OCI-LY3 (cell line): ENCODE data around the gene FDPS.

Source experiments
- H2AFZ ChIP-seq: fragments of 200-600, 300-600 bp; shearing (Covaris generic); 2 replicates; pipeline ENCODE4 v1.6.0; 2014; ENCODE audit warnings: antibody characterized with exemption, low read depth, low read length
- H3K27ac ChIP-seq: fragments of 200-600, 300-600 bp; sonication (generic); 2 replicates; pipeline ENCODE4 v1.5.1; 2014; ENCODE audit warnings: mild to moderate bottlenecking, low read length, moderate library complexity, mixed read lengths
- H3K27me3 ChIP-seq: fragments of 200-600, 300-600 bp; sonication (generic); 2 replicates; pipeline ENCODE4 v1.6.1; 2014; ENCODE audit warnings: low read depth, low read length, mixed read lengths
- H3K36me3 ChIP-seq: fragments of 200-600, 300-600 bp; sonication (generic); replicated peaks from 2 replicates; pipeline ENCODE3; 2014; ENCODE audit warnings: low read depth, low read length, mixed read lengths
- H3K4me1 ChIP-seq: fragments of 300-600, 200-600 bp; sonication (generic); 2 replicates; pipeline ENCODE4 v1.6.1; 2014; ENCODE audit warnings: low read length, mixed read lengths
- H3K4me2 ChIP-seq: fragments of 200-600, 300-600 bp; sonication (generic); 2 replicates; pipeline ENCODE4 v1.6.1; 2014; ENCODE audit warnings: low read length, mixed read lengths
- H3K4me3 ChIP-seq: fragments of 300-600, 200-600 bp; sonication (generic); 2 replicates; pipeline ENCODE4 v1.5.1; 2014; ENCODE audit warnings: antibody characterized with exemption, mild to moderate bottlenecking, low read length, moderate library complexity
- H3K79me2 ChIP-seq: fragments of 300-600, 200-600 bp; shearing (Covaris generic); 2 replicates; pipeline ENCODE4 v1.6.1; 2014; ENCODE audit warnings: mild to moderate bottlenecking, low read length, mixed read lengths
- H3K9ac ChIP-seq: fragments of 300-600, 200-600 bp; shearing (Covaris generic); 2 replicates; pipeline ENCODE4 v1.6.0; 2014; ENCODE audit warnings: mild to moderate bottlenecking, low read length, moderate library complexity
- H3K9me3 ChIP-seq: fragments of 200-600, 300-600 bp; shearing (Covaris generic); 2 replicates; pipeline ENCODE4 v1.6.1; 2014; ENCODE audit warnings: low read length, mixed read lengths; ENCODE audit not compliant: insufficient read depth
- H4K20me1 ChIP-seq: fragments of 200-600, 300-600 bp; sonication (generic); 2 replicates; pipeline ENCODE4 v1.6.1; 2016; ENCODE audit warnings: low read length, mixed read lengths; ENCODE audit not compliant: insufficient read depth
- CTCF ChIP-seq: fragments of 200-600, 300-600 bp; sonication (generic); IDR thresholded peaks from 2 replicates; pipeline ENCODE4 v1.5.1; 2014; ENCODE audit warnings: antibody characterized with exemption, low read length, low read depth
- EZH2phosphoT487 ChIP-seq: fragments of 200-600 bp; shearing (Covaris generic); IDR thresholded peaks from 2 replicates; pipeline ENCODE4 v1.6.1; 2018; ENCODE audit warnings: antibody characterized with exemption, mixed run types, low read depth

The FDPS gene

DNA sequence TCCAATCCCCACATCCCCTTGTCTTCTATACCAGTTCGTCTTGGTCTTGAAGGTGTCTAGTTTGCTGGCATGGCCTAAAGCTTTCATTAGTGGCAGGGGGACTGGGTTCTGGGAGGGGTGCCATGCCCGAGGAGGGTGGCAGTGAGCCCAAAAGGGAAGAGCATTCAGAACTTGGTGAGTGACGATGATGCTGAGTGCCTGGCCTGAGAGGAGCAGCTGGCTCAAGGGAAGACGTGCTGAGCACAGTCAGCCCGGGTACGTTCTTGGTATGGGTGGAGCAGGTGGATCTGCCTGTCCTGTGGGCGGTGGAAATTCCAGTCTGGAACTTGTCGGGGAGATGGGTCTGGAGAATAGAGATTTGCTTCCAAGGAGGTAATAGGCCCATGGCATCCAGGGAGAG, 4.6 kb downstream of the FDPS start:
- Histone ChIP-seq H3K36me3 (peaks cover 73% of the 10 kb centered on the region), H3K4me2 (no peak overlapping the region), H3K79me2 (peaks cover 60% of the 10 kb centered on the region), H3K27me3 (no peaks in the 10 kb centered on the region), H3K27ac (no peak overlapping the region), H3K9ac (no peak overlapping the region), H2AFZ (no peak overlapping the region), H3K9me3 (no peaks in the 10 kb centered on the region), H3K4me1 (peaks cover 35% of the 10 kb centered on the region), H4K20me1 (peaks cover 30% of the 10 kb centered on the region), H3K4me3 (no peak overlapping the region)
- TF ChIP-seq EZH2phosphoT487 (no peak), CTCF (no peak)

DNA sequence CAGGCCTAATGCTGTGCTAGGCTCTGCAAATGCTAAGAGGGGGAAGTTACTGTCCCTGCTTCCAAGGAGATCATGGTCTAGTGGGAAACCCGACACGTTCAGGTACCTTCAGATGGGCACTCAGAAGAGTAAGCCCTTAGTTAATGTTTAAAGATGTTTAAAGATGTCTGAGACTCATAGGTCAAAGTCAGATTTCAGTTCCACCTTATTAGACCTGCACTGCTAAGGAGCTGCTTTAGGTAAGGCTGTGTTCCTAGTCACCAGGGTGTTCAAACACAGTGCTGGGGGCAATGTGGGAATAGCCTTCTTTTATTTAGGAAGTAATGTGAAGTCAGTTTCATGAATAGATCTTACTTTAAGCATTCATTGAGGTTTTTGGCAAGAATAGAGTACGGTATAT, 8.3 kb downstream of the FDPS start:
- H3K79me2 ChIP-seq, result peaks cover 27% of the 10 kb centered on the region

GRCh38 chr1:155318082-155318481, 9.4 kb downstream of the FDPS start:
- H3K9me3 ChIP-seq, result no peaks in the 10 kb centered on the region
- no peak overlapping the region for H3K27ac ChIP-seq
- H3K9ac ChIP-seq, result no peak overlapping the region
- no peak overlapping the region for H3K4me3 ChIP-seq
- H3K4me1 ChIP-seq, result peaks cover 23% of the 10 kb centered on the region
- no peak overlapping the region for H2AFZ ChIP-seq
- H4K20me1 ChIP-seq, result peaks cover 42% of the 10 kb centered on the region
- peaks cover 16% of the 10 kb centered on the region for H3K79me2 ChIP-seq
- H3K36me3 ChIP-seq, result peaks cover 59% of the 10 kb centered on the region
- no peak for TF ChIP-seq EZH2phosphoT487
- no peak for TF ChIP-seq CTCF
- no peak overlapping the region for H3K4me2 ChIP-seq
- no peaks in the 10 kb centered on the region for H3K27me3 ChIP-seq

More for the DNA sequence above, 8.3 kb downstream of the FDPS start:
- H4K20me1 ChIP-seq, result peaks cover 47% of the 10 kb centered on the region
- no peaks in the 10 kb centered on the region for H3K27me3 ChIP-seq
- H2AFZ ChIP-seq, result no peak overlapping the region
- H3K27ac ChIP-seq, result peak overlapping the region; percentile 15
- H3K36me3 ChIP-seq, result peaks cover 69% of the 10 kb centered on the region
- H3K4me3 ChIP-seq, result no peak overlapping the region
- no peak overlapping the region for H3K4me2 ChIP-seq
- H3K4me1 ChIP-seq, result peaks cover 17% of the 10 kb centered on the region
- TF ChIP-seq EZH2phosphoT487, result no peak
- TF ChIP-seq CTCF, result no peak
- H3K9ac ChIP-seq, result no peak overlapping the region
- H3K9me3 ChIP-seq, result no peaks in the 10 kb centered on the region

DNA sequence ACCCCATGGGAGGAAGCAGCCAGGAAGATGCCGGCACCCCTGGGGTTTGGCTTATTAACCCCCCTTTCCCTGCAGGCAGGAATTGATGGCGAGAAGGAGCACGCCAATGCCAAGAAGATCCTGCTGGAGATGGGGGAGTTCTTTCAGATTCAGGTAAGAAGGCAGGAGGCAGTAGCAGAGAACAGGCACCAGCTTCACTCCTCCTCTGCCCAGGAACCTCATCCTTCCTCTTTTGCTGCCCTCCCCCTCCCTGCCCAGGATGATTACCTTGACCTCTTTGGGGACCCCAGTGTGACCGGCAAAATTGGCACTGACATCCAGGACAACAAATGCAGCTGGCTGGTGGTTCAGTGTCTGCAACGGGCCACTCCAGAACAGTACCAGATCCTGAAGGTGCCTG, 10.9 kb downstream of the FDPS start:
- H3K4me3 ChIP-seq, result no peak overlapping the region
- H3K4me1 ChIP-seq, result peaks cover 23% of the 10 kb centered on the region
- no peak for TF ChIP-seq EZH2phosphoT487
- TF ChIP-seq CTCF, result no peak
- no peak overlapping the region for H2AFZ ChIP-seq
- H3K36me3 ChIP-seq, result peaks cover 50% of the 10 kb centered on the region
- H3K79me2 ChIP-seq, result peaks cover 5% of the 10 kb centered on the region
- no peaks in the 10 kb centered on the region for H3K9me3 ChIP-seq
- H3K27ac ChIP-seq, result no peak overlapping the region
- no peak overlapping the region for H3K9ac ChIP-seq
- no peaks in the 10 kb centered on the region for H3K27me3 ChIP-seq
- H4K20me1 ChIP-seq, result peaks cover 36% of the 10 kb centered on the region
- H3K4me2 ChIP-seq, result no peak overlapping the region
